Stomach (tissue), 9 donors: ENCODE data around the gene C20orf141. TPM values are rescaled to one million over a fixed set of nuclear protein-coding genes. Genes with fewer than 3 reads are reported as not detected.

Experiments used
- DNase-seq, 2 donors: peaks; one replicate each; pipeline versions ENCODE4 v3.0.0 to v3.0.0-alpha.2; 2013 to 2019
- H3K27ac ChIP-seq, 5 donors: fragments of 200-600 bp in 4 of 5; sonication (generic) in 4 of 5; one replicate each; pipeline ENCODE4 v1.5.1; 2013 to 2019; ENCODE audit warnings: mild to moderate bottlenecking in 1 of 5, moderate library complexity in 1 of 5
- H3K27me3 ChIP-seq, 3 donors: fragments of 200-600 bp; sonication (generic); one replicate each; pipeline ENCODE4 v1.5.1; 2017 to 2019; ENCODE audit warnings: mixed run types in 1 of 3
- H3K36me3 ChIP-seq, 4 donors: fragments of 200-600 bp; sonication (generic); 1 replicate in 3 of 4; 2 replicates in 1 of 4; pipeline ENCODE4 v1.5.1; 2016 to 2019
- H3K4me1 ChIP-seq, 4 donors: fragments of 200-600 bp; sonication (generic); one replicate each; pipeline ENCODE4 v1.5.1; 2016 to 2019
- H3K4me3 ChIP-seq, 4 donors: fragments of 200-600 bp; sonication (generic) in 3 of 4; one replicate each; pipeline ENCODE4 v1.5.1; 2016 to 2019; ENCODE audit warnings: mild to moderate bottlenecking in 1 of 4
- H3K9me3 ChIP-seq, 4 donors: fragments of 200-600 bp; sonication (generic); one replicate each; pipeline ENCODE4 v1.5.1; 2016 to 2019
- EP300 ChIP-seq: sonication (generic); formaldehyde crosslinking; IDR thresholded peaks from one replicate; pipeline ENCODE4 v1.6.1; 2017; ENCODE audit warnings: antibody characterized with exemption
- POLR2A ChIP-seq, 4 donors: fragments of 450-650 bp; IDR thresholded peaks; one replicate each; pipeline ENCODE4 v1.6.1; 2016; ENCODE audit warnings: antibody characterized with exemption in 4 of 4, control low read depth in 2 of 4, mild to moderate bottlenecking in 1 of 4, moderate library complexity in 1 of 4
- POLR2AphosphoS5 ChIP-seq, 3 donors: sonication (generic); formaldehyde crosslinking; IDR thresholded peaks; one replicate each; pipeline ENCODE4 v1.6.1; 2016; ENCODE audit warnings: antibody characterized with exemption in 3 of 3
- WGBS, 5 donors: extraction: QIAGEN DNeasy Blood & Tissue Kit in 3 of 5; methylation state at CpG; one replicate each; pipeline versions ENCODE4 v1.1.5 to v1.1.7; 2013 to 2018; 5-methylcytosine and 5-hydroxymethylcytosine counted together
- intact Hi-C: fragments of 100-400 bp; cut with DNase I; formaldehyde crosslinking; loops from one replicate; pipeline ENCODE4 v1.15.1; 2023; ENCODE audit warnings: low total_unique reads
- polyA plus RNA-seq, 3 donors: library from polyadenylated mRNA; stranded (reverse); fragments of 200-250 nt; gene quantifications; one replicate each; pipeline ENCODE4 v1.2.3, GENCODE V29; 2013
- total RNA-seq, 5 donors: library from RNA; depleted of rRNA; stranded (reverse); fragments of >200 nt; gene quantifications; one replicate each; pipeline versions ENCODE4 v1.1.0 to v1.2.3, GENCODE V29; 2014 to 2016
- TF ChIP-seq, protein P1 (sequence below), 7 experiments: fragments of 450-650 bp in 4 of 7; fragments of 200-600 bp in 3 of 7; sonication (generic) in 3 of 7; IDR thresholded peaks; one replicate each; pipeline ENCODE4 v1.5.1; 2016 to 2019; ENCODE audit warnings: antibody characterized with exemption in 7 of 7, control low read depth in 2 of 7, mild to moderate bottlenecking in 1 of 7
- donor health status: healthy with polysubstance abuse.
- donor health status: Bipolar disorder and iron deficiency.
- donor health status: healthy.

The C20orf141 gene
- total and polyA plus RNA-seq, 8 donors, result not detected

DNA sequence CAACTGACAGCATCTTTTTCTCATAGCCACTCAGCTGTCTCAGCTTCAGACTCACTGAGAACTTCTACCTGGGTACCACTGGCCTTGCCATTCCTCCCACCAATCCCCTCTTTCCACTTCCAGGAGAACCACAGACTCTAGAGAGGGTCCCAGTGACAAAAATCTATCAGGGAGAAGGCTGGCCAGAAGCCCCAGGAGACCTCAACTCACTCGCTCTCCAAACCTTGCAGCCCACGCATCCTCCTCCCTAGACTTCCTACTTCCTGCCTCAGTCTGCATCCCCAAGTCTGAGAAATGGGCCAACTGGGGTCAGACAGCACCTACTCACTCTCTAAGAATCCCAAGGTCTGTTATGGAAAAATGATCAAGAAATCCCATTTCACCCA lies 2.5 kb downstream of the C20orf141 start:
- TF ChIP-seq POLR2A (IDR thresholded peaks at IDR 0.05) (no peak), POLR2AphosphoS5 (IDR thresholded peaks at IDR 0.05) (no peak), EP300 (no peak)
- TF ChIP-seq, protein P1, sequence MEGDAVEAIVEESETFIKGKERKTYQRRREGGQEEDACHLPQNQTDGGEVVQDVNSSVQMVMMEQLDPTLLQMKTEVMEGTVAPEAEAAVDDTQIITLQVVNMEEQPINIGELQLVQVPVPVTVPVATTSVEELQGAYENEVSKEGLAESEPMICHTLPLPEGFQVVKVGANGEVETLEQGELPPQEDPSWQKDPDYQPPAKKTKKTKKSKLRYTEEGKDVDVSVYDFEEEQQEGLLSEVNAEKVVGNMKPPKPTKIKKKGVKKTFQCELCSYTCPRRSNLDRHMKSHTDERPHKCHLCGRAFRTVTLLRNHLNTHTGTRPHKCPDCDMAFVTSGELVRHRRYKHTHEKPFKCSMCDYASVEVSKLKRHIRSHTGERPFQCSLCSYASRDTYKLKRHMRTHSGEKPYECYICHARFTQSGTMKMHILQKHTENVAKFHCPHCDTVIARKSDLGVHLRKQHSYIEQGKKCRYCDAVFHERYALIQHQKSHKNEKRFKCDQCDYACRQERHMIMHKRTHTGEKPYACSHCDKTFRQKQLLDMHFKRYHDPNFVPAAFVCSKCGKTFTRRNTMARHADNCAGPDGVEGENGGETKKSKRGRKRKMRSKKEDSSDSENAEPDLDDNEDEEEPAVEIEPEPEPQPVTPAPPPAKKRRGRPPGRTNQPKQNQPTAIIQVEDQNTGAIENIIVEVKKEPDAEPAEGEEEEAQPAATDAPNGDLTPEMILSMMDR (IDR thresholded peaks at IDR 0.05), result no peak
- 83 to 97% (median 96%) methylated on average over 2 of the region's 2 CpGs for WGBS, 5 donors
- Histone ChIP-seq H3K9me3 (peaks cover 0 to 8% (median 5%) of the 10 kb centered on the region in 4 donors), H3K27ac (peak overlapping the region in 1 of 5 donors; percentile 27), H3K4me1 (peaks cover 4 to 23% (median 16%) of the 10 kb centered on the region in 4 donors), H3K27me3 (peaks cover 6 to 70% (median 24%) of the 10 kb centered on the region in 3 donors), H3K4me3 (no peak overlapping the region), H3K36me3 (no peaks in the 10 kb centered on the region)
- intact Hi-C loops, result no loop called here
- DNase-seq, result no peak

DNA sequence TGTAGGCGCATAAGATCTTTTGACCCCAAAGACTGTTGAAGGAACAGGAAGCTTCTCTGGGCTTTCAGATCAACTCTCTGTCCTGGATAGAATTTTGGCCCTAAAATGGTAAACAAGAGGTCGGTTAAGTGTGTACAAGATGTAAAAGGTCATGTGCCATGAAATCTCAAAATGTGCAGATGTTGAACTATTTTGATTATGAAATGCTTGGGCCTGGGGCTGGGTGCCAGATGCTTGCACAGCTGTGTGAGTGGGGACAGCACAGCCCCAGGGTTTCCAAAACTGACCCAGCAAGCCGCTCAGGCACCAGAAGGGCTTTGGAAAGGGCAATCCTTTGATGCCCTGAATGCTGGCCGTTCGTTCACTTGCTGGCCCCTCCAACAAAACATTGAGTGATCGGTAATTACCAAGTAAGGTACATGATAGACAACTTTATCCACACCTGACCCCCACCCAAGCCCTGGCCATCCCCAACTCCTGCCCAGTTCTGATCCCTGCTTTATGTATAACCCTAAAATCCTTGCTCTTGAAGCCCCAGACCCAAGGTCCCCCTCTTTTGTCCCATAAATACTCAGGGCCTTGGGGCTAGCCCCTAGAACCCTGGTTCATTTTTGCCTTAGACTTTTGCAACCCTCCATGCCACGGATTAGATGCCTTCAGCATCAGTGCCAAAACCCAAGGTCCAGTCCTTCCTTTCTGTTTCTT lies 3.3 kb downstream of the C20orf141 start:
- Histone ChIP-seq H3K36me3 (no peaks in the 10 kb centered on the region), H3K9me3 (peaks cover 0 to under 1% (median 0%) of the 10 kb centered on the region in 4 donors), H3K4me1 (peaks cover 4 to 23% (median 16%) of the 10 kb centered on the region in 4 donors), H3K27ac (peak overlapping the region in 1 of 5 donors; percentile 27), H3K27me3 (peaks cover 6 to 64% (median 24%) of the 10 kb centered on the region in 3 donors), H3K4me3 (no peak overlapping the region)
- no peak for DNase-seq
- 65 to 78% (median 77%) methylated on average over 7 of the region's 7 CpGs for WGBS, 5 donors
- intact Hi-C loops, result no loop called here
- TF ChIP-seq POLR2AphosphoS5 (IDR thresholded peaks at IDR 0.05) (no peak), POLR2A (IDR thresholded peaks at IDR 0.05) (no peak)
- TF ChIP-seq, protein P1 (IDR thresholded peaks at IDR 0.05), result no peak

DNA sequence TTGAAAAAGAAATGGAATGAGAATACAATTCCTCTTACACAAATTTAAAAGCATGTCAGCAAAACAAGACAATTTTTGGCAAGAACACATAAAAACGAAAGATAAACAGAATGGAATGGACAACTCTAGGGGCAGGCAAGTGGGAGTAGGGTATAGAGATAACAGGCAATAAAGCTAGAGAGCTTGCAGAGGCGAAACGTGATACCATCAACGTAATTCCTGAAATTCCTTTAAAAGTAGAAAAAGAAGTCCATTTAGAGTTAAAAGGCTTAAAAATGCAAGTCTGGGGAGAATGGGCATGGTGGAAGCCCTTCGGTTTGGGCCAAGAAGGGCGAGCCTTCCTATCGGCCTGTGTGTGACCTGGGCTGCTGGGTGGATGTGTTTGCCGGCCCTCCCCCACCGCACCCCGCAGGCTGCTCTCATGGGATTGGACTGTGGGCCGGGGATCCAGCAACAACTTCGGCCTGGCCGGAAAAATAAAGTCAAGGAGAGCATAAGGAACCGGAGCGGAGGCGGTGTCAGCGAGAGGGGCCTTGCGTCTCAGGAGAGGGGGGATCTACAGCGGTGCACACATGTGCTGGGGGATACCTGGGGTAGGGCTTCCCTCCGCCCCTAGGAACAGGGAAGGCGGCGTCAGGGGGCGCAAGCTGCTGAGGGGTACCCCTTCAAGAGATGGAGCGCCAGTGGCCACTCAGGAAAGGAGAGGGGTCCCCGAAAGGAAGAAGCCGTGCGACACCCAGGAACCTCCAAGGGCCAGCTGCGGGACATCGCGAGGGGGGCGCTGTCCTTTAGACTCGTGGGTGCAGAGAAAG lies 5.5 kb downstream of the C20orf141 start:
- WGBS, 5 donors, result 22 to 34% (median 27%) methylated on average over 32 of the region's 32 CpGs

GRCh38 chr20:2820896-2821869 lies 6.4 kb downstream of the C20orf141 start:
- Histone ChIP-seq H3K36me3 (no peaks in the 10 kb centered on the region), H3K27me3 (peaks cover 6 to 64% (median 24%) of the 10 kb centered on the region in 3 donors), H3K4me1 (peaks cover 4 to 19% (median 14%) of the 10 kb centered on the region in 4 donors), H3K9me3 (no peaks in the 10 kb centered on the region), H3K4me3 (no peak overlapping the region), H3K27ac (no peak overlapping the region)
- 5 to 20% (median 15%) methylated on average over 31 to 68 of the region's 68 CpGs for WGBS, 5 donors
- intact Hi-C loops, result no loop called here
- DNase-seq, result no peak
- TF ChIP-seq POLR2A (IDR thresholded peaks at IDR 0.05), result no peak
- no peak for TF ChIP-seq POLR2AphosphoS5 (IDR thresholded peaks at IDR 0.05)
- no peak for TF ChIP-seq EP300
- TF ChIP-seq, protein P1 (IDR thresholded peaks at IDR 0.05), result no peak

More for the DNA sequence above, 5.5 kb downstream of the C20orf141 start:
- Histone ChIP-seq H3K9me3 (no peaks in the 10 kb centered on the region), H3K4me1 (peaks cover 4 to 19% (median 15%) of the 10 kb centered on the region in 4 donors), H3K36me3 (no peaks in the 10 kb centered on the region), H3K27me3 (peaks cover 6 to 60% (median 24%) of the 10 kb centered on the region in 3 donors), H3K4me3 (no peak overlapping the region), H3K27ac (no peak overlapping the region)
- intact Hi-C loops, result no loop called here
- no peak for TF ChIP-seq POLR2A (IDR thresholded peaks at IDR 0.05)
- TF ChIP-seq POLR2AphosphoS5 (IDR thresholded peaks at IDR 0.05), result no peak
- peak in 1 of 2 donors; percentile 53 for DNase-seq
